ENCODE data around the gene BEND7.
A peak's percentile ranks its signal among the peaks of the same experiment; 100 is the strongest.
"Not testable (repeated sequence)": the region's sequence is repeated elsewhere in the genome, so short reads cannot be mapped to it uniquely, and the experiment has no call there.

BEND7 gene

DNA sequence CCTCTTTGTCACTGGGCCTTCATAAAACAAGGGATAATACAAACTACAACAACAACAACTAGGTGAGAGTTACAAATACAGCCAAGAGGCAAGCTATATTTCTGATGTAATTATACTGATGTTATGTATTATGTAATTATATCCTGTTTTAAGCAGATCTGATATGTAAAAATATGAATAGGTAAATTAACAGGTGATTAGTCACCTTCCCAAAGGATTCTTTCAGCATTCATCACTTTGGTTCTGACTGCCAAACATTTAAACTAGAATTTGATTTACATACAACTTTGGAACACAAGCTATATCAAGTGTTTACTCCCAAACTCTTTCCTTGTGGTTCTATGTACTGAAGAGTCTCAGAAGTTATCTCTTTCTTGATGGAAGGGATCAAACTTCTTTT lies 53.7 kb downstream of the BEND7 start:
- DNase-seq = no peak

DNA sequence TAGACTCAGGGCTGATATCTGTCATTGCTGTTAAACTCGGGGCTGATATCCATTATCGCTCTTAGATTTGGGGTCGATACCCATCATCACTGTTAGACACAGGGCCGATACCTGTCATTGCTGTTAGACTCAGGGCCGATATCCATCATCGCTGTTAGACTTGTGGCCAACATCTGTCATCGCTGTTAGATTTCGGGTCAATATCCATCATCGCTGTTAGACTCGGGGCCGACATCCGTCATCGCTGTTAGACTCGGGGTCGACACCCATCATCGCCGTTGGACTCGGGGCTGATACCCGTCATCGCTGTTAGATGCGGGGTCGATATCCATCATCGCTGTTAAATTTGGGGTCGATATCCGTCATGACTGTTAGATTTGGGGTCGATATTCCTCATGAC lies 54.8 kb downstream of the BEND7 start:
- DNase-seq = no peak

DNA sequence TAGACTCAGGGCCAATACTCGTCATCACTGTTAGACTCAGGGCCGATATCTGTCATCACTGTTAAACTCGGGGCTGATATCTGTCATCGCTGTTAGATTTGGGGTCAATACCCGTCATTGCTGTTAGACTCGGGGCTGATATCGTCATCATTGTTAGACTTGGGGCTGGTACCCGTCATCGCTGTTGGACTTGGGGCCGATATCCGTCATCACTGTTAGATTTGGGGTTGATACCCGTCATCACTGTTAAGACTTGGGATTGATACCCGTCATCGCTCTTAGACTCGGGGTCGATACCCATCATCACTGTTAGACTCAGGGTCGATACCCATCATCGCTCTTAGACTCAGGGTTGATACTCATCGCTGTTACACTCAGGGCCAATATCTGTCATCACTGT lies 56.5 kb downstream of the BEND7 start:
- no peak for DNase-seq

DNA sequence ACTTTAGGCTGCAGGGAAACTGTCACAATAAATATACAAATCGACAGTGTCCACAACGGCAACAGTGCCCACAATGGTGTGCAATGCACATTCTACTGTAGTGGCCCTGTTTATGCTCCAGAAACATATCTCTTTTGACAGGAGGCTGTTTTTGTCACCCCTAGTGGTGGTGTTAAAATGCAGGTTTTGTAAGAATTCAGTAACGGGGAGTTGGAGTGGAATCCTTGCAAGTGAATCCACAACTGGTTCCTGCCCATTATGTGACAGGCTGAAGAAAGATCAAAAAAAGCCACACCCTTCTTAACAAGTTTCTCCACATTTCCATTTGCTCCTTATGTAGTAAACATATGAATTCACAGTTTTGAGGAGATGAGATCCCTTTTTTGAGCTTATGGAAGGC lies 58.5 kb downstream of the BEND7 start:
- no peak for DNase-seq

GRCh38 chr10:13462551-13462950 lies 66.3 kb downstream of the BEND7 start:
- no peak for DNase-seq

DNA sequence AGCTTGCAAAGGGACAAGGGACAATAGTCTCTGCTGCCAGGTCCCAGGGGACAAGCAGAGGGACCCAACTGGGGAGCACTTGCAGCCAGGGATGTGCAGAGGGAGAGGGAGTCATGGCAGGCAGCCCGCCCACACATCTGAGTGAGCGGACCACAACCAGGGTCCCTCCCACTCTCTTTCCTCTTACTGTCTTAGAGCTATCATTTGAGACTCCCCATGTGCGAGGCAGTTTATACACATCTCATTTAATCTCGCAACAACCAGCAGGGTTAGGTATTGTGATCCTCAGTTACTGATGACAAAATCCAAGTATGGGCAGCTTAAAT lies 70.2 kb downstream of the BEND7 start:
- DNase-seq = no peak

DNA sequence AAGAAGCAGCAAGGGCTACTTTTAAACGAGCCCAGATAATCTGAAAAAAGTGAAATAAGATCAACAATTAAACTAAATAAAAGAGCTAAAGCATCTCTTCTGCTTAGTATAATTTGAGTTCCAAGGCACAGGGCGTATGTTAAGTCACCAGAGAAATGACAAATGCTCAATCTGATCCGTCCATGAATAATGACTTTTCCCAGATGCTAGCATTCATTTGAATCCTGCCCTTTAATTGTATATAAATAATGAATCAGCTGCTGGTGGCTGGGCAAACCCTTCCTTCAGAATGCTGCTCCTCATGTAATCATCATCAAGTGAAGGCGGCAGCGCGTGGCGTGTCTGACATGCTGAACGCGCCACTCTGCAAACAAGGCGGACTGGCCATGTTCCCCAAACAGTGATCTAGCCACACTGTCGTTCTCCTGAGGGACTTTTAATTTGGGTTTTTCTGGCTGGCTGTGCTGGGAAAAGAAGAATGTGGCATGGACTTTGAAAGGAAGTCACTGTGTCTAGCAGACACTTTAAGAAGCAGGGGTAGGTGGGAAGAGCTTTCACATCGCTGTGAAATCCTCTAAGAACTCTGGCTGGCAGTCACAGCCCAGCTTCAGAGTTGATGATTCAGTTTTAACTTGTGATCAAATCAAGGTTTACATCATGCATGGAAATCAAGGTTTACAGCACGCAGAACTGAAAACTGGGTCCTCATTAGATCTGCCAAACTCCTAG lies 70.7 kb downstream of the BEND7 start:
- no peak for DNase-seq

GRCh38 chr10:13453896-13454295 lies 74.9 kb downstream of the BEND7 start:
- no peak for DNase-seq

GRCh38 chr10:13450069-13450468 lies 78.7 kb downstream of the BEND7 start:
- DNase-seq = no peak

- no peak for DNase-seq
These were observed 79.5 kb downstream of the BEND7 start for GRCh38 chr10:13449296-13449695.

- DNase-seq = no peak
These were observed 80.6 kb downstream of the BEND7 start for GRCh38 chr10:13448216-13448615.

- DNase-seq = no peak
These were observed 83.0 kb downstream of the BEND7 start for GRCh38 chr10:13445656-13446400.

DNA sequence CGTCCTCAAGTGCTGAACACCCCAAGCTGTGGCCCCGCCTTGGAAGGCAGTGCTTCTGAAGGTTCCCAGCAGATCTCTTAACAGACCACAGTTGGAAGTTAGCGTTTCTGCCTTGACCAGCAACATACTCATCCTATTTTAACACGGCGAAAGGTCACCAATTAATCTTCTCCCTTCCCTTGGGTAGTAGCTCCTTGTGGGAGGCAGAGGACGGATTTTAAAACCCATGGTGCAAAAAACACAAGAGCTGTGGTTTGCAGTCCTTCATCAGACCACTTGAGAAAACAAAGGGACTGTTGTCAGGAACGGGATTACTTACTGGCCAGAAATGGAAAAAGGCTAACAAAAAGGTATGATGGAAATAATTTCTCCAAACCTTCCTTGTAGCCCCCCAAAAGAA lies 87.3 kb downstream of the BEND7 start:
- no peak for DNase-seq

DNA sequence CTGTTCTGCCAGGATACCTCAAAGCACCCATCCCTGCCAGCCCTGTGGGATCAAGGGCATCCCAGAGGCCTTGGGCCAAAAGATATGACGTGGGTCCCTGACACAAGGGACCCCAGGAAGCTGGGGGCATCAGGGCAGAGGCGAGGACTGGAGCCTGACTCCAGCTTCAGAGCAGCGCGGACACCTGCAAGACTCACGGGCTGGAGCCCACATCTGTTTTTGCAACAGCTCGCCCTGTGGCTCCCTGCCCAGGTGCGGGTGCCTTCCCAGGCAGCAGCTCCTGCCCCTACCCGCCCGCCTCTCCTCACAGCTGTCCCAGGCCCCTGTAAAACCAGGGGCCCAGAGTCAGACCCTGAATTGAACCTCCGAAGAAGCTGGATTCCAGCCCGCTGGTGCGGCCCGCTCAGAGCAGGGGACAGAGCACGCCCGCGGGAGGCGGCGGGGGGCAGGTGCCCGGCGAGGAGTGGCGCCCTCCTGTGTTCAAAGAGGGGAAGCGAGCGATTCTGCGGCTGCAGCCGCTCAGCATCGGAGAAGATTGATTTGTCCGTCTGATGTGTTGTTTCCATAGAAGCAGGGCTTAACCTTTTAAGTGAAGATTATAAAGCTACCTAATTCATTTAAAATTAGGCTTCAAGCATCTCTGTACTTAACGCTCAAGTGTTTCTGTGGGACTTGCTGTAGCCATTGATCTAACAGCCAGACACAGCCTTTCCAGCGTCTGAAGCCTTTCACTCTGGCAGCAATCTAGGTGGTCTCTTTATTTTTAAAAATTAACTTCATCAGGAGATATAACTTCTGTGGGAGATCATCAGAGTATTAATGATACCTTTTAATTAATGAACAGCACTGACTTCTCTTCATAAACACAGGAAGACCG lies 88.4 kb downstream of the BEND7 start:
- peak; percentile 56 for DNase-seq

GRCh38 chr10:13439313-13440184 lies 89.3 kb downstream of the BEND7 start:
- no peak for DNase-seq

DNA sequence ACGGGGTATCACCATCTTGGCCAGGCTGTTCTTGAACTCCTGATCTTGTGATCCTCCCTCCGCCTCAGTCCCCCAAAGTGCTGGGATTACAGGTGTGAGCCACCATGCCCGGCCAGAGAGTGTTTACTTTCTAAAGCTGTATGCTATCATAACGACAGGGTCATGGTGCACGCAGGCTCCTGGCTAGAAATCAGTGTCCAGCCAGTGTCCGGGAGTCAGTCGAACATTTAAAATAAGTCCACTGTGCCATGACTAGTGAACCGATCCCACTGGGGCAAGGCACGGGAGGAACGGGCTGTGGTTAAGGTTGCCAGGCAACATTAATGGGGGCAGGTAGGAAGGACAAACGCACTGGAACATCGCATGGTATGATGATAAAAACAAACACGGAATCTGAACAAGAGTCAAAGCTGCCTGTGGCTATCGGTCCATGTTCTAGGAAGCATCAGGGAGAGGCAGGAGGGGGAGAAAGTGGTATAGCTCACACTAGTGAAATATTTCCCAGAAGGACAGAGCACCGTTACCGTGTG lies 91.7 kb downstream of the BEND7 start:
- DNase-seq = no peak

DNA sequence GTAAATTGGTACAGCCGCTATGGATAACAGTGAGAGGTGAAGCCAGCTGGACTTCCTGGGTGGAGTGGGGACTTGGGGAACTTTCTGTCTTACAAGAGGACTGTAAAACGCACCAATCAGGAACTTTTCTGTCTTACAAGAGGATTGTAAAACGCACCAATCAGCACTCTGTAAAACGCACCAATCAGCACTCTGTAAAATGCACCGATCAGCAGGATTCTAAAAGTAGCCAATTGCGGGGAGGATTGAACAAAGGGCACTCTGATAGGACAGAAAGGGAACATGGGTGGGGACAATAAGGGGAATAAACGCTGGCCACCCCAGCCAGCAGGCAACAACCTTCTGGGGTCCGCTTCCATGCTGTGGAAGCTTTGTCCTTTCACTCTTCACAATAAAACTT lies 100.9 kb downstream of the BEND7 start:
- not testable (repeated sequence) for DNase-seq

DNA sequence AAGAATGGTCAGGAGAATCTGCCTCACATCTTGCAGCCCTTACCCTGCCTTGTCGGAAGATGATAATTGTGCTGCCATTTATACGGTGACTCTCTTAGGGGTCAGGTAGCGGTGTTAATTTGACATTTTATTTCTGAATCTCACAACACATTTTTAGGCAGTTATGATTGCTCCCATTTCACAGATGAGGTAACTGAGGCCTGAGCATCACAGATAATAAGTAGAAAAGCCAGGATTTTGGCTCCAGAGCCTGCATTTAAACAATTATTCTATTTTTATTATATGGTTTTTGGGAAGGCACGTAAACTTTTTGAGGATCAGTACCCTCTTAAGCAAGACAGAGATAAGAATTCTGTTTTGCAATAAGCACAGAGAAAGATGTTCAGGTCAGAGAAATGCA lies 103.4 kb downstream of the BEND7 start:
- no peak for DNase-seq

- DNase-seq = no peak
These were observed 106.0 kb downstream of the BEND7 start for GRCh38 chr10:13422800-13423199.

GRCh38 chr10:13421382-13421917 lies 107.4 kb downstream of the BEND7 start:
- DNase-seq = no peak

- DNase-seq = no peak
These were observed 108.1 kb downstream of the BEND7 start for GRCh38 chr10:13420532-13421307.
